ENCODE results near the gene PSMD14.
"Not testable (repeated sequence)": the region's sequence is repeated elsewhere in the genome, so short reads cannot be mapped to it uniquely, and the experiment has no call there.

Gene PSMD14

GRCh38 chr2:161315380-161315779 lies 7.2 kb downstream of the PSMD14 start:
- no peak for DNase-seq
- no peaks in the 10 kb centered on the region for H3K9me3 Mint-ChIP-seq
- H3K36me3 Mint-ChIP-seq (ENCODE audit: low read depth), result peaks cover 41% of the 10 kb centered on the region
- H3K4me3 Mint-ChIP-seq, result no peak overlapping the region
- ATAC-seq, result no peak
- no peaks in the 10 kb centered on the region for H3K27me3 Mint-ChIP-seq
- H3K27ac Mint-ChIP-seq, result no peak overlapping the region
- H3K4me1 Mint-ChIP-seq, result peaks cover 36% of the 10 kb centered on the region

DNA sequence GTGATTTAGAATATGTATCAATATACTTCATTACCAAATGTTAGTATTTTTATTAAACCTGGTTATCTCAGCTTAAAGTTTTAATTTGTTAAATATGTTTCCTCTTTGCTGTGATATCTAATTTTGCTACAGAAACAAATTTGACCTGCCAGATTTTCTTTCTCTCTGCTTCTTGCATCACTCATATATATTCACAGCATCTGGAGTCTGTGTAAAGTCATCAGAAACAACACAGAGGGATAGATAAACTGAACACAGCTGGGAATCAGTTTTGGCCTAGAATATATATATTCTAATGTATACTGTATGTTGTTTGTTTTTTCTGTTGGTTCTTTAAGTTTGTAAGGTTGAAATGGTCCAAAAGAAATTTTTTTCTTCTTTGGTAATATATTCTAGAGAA lies 8.5 kb downstream of the PSMD14 start:
- no peak overlapping the region for H3K27ac Mint-ChIP-seq
- DNase-seq (no peak), ATAC-seq (no peak)
- peaks cover 42% of the 10 kb centered on the region for H3K36me3 Mint-ChIP-seq (ENCODE audit: low read depth)
- H3K4me1 Mint-ChIP-seq, result peaks cover 30% of the 10 kb centered on the region
- H3K4me3 Mint-ChIP-seq, result no peak overlapping the region
- no peaks in the 10 kb centered on the region for H3K9me3 Mint-ChIP-seq
- no peaks in the 10 kb centered on the region for H3K27me3 Mint-ChIP-seq

DNA sequence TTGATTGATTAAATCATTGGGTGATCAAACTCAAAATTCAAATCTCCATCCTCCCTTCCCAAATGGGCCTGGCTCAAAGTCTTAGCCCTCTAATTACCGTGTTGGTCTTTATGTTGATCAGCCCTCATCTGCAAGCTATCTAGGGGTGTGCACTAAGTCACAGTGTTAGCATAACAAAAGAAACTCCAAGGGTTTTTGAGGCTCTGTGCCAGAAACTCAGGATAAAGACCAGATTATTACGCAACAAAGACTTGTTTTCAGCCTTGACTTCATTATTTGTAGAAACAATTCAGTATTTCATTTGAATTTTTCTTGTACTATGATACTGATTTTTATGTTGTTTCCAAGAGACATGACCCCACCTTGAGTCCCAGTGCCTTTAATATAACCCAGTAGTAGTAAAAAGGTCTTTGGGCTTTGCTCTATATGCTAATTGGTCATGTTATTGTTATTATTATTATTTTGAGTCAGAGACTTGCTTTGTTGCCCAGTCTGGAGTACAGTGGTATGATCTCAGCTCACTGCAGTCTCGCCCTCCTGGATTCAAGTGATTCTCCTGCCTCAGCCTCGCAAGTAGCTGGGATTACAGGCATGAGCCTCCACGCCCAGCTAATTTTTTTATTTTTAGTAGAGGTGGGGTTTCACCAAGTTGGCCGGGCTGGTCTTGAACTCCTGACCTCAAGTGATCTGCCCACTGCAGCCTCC lies 13.9 kb downstream of the PSMD14 start:
- peaks cover 47% of the 10 kb centered on the region for H3K36me3 Mint-ChIP-seq (ENCODE audit: low read depth)
- DNase-seq (no peak), ATAC-seq (no peak)
- H3K4me3 Mint-ChIP-seq, result no peak overlapping the region
- no peak overlapping the region for H3K27ac Mint-ChIP-seq
- no peaks in the 10 kb centered on the region for H3K27me3 Mint-ChIP-seq
- peaks cover 11% of the 10 kb centered on the region for H3K4me1 Mint-ChIP-seq
- no peaks in the 10 kb centered on the region for H3K9me3 Mint-ChIP-seq

- Mint-ChIP-seq H3K27ac (no peak overlapping the region), H3K4me1 (peaks cover 5% of the 10 kb centered on the region), H3K27me3 (no peaks in the 10 kb centered on the region), H3K4me3 (no peak overlapping the region), H3K36me3 (ENCODE audit: low read depth) (peaks cover 46% of the 10 kb centered on the region), H3K9me3 (no peaks in the 10 kb centered on the region)
- no peak for DNase-seq
- no peak for ATAC-seq
These were observed 16.7 kb downstream of the PSMD14 start for GRCh38 chr2:161324876-161325275.

- no peak overlapping the region for H3K27ac Mint-ChIP-seq
- no peaks in the 10 kb centered on the region for H3K9me3 Mint-ChIP-seq
- peaks cover 38% of the 10 kb centered on the region for H3K36me3 Mint-ChIP-seq (ENCODE audit: low read depth)
- H3K4me3 Mint-ChIP-seq, result no peak overlapping the region
- ATAC-seq, result no peak
- H3K27me3 Mint-ChIP-seq, result no peaks in the 10 kb centered on the region
- peaks cover 5% of the 10 kb centered on the region for H3K4me1 Mint-ChIP-seq
- no peak for DNase-seq
These were observed 19.4 kb downstream of the PSMD14 start for GRCh38 chr2:161327582-161327981.

DNA sequence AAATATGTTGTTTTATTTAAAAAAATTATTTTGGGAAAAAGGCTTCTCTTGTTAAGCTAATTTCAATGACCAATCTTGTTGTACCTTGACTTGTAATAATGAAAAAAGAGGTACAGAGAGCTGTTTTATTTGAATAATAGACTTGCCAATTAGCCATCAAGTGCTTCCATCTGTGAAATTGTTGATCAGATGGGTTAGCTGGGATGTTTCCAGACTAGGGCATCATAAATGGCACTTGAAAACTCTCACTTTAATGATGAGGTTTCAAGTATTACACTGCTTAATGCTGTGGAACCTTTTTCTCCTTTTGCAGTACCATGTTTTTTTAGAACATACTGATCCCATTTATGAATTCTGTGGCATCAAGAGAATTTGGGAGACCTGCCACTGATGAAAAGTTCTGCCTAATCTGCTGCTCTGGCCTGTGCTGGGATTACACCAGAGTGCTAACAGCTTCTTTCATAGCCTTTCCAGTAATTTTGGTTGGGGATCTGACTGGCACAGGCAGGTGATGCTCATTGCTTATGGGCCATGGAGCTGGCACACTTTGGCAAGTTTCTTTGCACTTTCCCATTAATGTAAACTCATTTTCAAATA lies 24.2 kb downstream of the PSMD14 start:
- no peak overlapping the region for H3K4me3 Mint-ChIP-seq
- H3K4me1 Mint-ChIP-seq, result no peaks in the 10 kb centered on the region
- H3K36me3 Mint-ChIP-seq (ENCODE audit: low read depth), result peaks cover 22% of the 10 kb centered on the region
- ATAC-seq (no peak), DNase-seq (no peak)
- no peak overlapping the region for H3K27ac Mint-ChIP-seq
- H3K27me3 Mint-ChIP-seq, result no peaks in the 10 kb centered on the region
- H3K9me3 Mint-ChIP-seq, result no peaks in the 10 kb centered on the region

DNA sequence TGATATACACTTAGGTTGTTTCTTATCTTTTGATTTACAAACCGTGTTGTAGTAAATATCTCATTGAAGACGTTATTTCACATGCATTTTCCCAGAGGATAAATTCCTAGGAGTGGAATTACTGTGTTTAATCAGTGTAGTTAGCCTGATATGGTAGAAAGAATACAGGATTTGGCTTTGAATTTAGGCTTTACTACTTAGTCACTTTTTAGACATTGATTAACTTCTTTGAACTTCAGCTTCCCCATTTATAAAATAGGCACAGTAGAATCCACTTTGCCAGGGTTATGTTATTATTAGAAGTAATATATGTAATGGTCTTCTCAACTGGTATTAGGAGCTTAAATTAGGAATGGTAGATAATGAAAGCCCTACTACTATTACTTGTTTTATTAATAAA lies 27.4 kb downstream of the PSMD14 start:
- H3K9me3 Mint-ChIP-seq, result no peaks in the 10 kb centered on the region
- peaks cover 33% of the 10 kb centered on the region for H3K36me3 Mint-ChIP-seq (ENCODE audit: low read depth)
- H3K4me1 Mint-ChIP-seq, result peaks cover 2% of the 10 kb centered on the region
- ATAC-seq (no peak), DNase-seq (no peak)
- H3K27ac Mint-ChIP-seq, result no peak overlapping the region
- no peak overlapping the region for H3K4me3 Mint-ChIP-seq
- H3K27me3 Mint-ChIP-seq, result no peaks in the 10 kb centered on the region

DNA sequence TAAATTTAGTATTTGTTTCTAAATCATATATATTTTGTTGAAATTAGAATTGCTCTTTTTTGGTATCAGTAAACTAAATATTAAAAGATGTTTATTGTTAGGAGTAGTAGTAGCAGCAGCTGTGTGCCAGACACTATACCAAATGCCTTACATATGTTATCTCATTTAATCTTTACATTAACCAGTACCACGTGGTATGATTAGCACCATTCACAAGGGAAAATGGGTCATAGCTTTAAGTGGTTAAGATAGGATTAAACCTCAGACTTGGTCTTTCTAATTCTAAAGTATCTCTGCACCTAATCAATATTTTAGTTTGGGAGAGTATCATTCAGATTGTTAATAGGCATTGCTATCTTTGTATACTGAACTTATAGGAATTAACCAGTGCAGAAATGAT lies 29.0 kb downstream of the PSMD14 start:
- Mint-ChIP-seq H3K27ac (no peak overlapping the region), H3K36me3 (ENCODE audit: low read depth) (peaks cover 34% of the 10 kb centered on the region), H3K4me1 (peaks cover 2% of the 10 kb centered on the region), H3K4me3 (no peak overlapping the region), H3K9me3 (peaks cover 3% of the 10 kb centered on the region), H3K27me3 (no peaks in the 10 kb centered on the region)
- no peak for ATAC-seq
- no peak for DNase-seq

DNA sequence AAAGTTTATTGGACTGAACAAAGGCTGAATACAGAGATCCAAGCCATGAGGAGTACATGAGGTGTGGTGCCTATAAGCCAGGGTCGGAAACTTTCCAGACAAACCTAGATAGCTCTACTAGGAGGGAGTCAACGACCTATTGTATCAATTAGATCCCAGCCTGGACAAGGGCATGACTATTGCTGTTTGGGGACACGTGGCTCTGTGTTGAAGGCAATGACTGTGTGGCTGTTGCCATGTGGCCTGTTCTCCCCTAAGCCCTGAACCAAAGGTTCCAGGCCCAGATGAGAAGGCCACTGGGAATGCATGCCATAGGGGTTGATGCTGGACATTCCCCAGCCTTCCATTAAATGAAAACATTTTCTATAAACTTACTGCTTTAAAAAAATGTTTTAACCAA lies 31.3 kb downstream of the PSMD14 start:
- not testable (repeated sequence) for H3K27ac Mint-ChIP-seq, H3K4me1 Mint-ChIP-seq, H3K4me3 Mint-ChIP-seq, ATAC-seq, DNase-seq, H3K27me3 Mint-ChIP-seq
- H3K36me3 Mint-ChIP-seq (ENCODE audit: low read depth), result peaks cover 42% of the 10 kb centered on the region
- peaks cover 10% of the 10 kb centered on the region for H3K9me3 Mint-ChIP-seq

DNA sequence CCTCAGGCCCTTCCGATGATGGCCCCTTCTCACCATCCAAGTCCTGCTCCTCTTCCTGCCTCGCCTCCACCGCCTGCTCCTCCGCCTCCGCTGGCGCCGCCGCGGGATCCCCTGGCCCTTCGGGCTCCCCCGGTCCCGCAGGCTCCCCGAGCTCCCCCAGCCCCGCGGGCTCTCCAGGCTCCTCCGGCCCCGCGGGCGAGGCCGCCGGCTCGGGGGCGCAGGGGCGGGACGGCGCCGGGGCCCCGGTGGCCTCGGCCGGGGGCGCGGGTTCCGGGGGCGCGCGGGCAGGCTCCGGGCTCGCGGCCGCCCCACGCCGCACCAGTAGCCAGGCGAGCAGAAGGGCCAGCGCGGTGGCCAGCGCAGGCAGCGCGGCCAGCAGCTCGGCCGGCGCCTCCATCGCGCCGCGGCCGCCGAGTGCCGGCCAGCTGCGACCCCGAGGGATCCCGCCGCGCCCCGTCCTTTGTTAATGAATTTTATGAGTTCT lies 32.7 kb downstream of the PSMD14 start:
- H3K4me1 Mint-ChIP-seq, H3K27me3 Mint-ChIP-seq, ATAC-seq, H3K27ac Mint-ChIP-seq, H3K4me3 Mint-ChIP-seq, DNase-seq: not testable (repeated sequence)
- H3K9me3 Mint-ChIP-seq, result peaks cover 10% of the 10 kb centered on the region
- H3K36me3 Mint-ChIP-seq (ENCODE audit: low read depth), result peaks cover 43% of the 10 kb centered on the region

- DNase-seq (no peak), ATAC-seq (no peak)
- H3K4me1 Mint-ChIP-seq, result peaks cover 12% of the 10 kb centered on the region
- H3K27me3 Mint-ChIP-seq, result no peaks in the 10 kb centered on the region
- no peak overlapping the region for H3K27ac Mint-ChIP-seq
- H3K9me3 Mint-ChIP-seq, result peaks cover 10% of the 10 kb centered on the region
- H3K4me3 Mint-ChIP-seq, result no peak overlapping the region
- H3K36me3 Mint-ChIP-seq (ENCODE audit: low read depth), result peaks cover 49% of the 10 kb centered on the region
These were observed 35.0 kb downstream of the PSMD14 start for GRCh38 chr2:161343235-161343634.

- H3K4me3 Mint-ChIP-seq, result no peak overlapping the region
- peaks cover 10% of the 10 kb centered on the region for H3K4me1 Mint-ChIP-seq
- H3K36me3 Mint-ChIP-seq (ENCODE audit: low read depth), result peaks cover 50% of the 10 kb centered on the region
- H3K27me3 Mint-ChIP-seq, result no peaks in the 10 kb centered on the region
- ATAC-seq, result no peak
- H3K27ac Mint-ChIP-seq, result no peak overlapping the region
- H3K9me3 Mint-ChIP-seq, result peaks cover 10% of the 10 kb centered on the region
- DNase-seq, result no peak
These were observed 36.5 kb downstream of the PSMD14 start for GRCh38 chr2:161344692-161345091.

- ATAC-seq, result no peak
- Mint-ChIP-seq H3K36me3 (ENCODE audit: low read depth) (peaks cover 21% of the 10 kb centered on the region), H3K4me1 (peaks cover 9% of the 10 kb centered on the region)
These were observed 43.5 kb downstream of the PSMD14 start for GRCh38 chr2:161351678-161352077.

DNA sequence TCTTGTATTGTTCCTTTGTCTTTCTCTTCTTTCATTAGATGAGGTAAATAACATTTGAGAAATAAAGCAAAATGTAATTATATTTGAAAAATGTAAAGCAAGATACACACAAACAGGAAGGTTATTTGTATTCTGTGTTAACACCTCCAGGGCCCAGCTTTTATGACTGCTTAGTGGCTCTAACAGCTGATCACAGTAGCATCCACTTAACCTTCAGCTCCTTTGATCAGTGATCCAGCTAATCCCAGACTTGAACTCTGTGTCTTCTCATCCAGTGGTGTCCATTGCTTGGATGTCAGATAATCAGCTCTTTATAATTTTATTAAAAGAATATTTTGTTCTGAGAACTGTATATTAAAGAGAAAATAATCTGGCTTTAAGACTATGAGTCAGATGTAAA lies 44.5 kb downstream of the PSMD14 start:
- peaks cover 15% of the 10 kb centered on the region for H3K36me3 Mint-ChIP-seq (ENCODE audit: low read depth)
- no peaks in the 10 kb centered on the region for H3K9me3 Mint-ChIP-seq
- no peaks in the 10 kb centered on the region for H3K27me3 Mint-ChIP-seq
- no peak overlapping the region for H3K27ac Mint-ChIP-seq
- H3K4me1 Mint-ChIP-seq, result peaks cover 13% of the 10 kb centered on the region
- no peak for ATAC-seq
- DNase-seq, result no peak
- no peak overlapping the region for H3K4me3 Mint-ChIP-seq

More at GRCh38 chr2:161351678-161352077, 43.5 kb downstream of the PSMD14 start:
- H3K9me3 Mint-ChIP-seq, result no peaks in the 10 kb centered on the region
- no peak overlapping the region for H3K4me3 Mint-ChIP-seq
- no peaks in the 10 kb centered on the region for H3K27me3 Mint-ChIP-seq
- H3K27ac Mint-ChIP-seq, result no peak overlapping the region
- no peak for DNase-seq

DNA sequence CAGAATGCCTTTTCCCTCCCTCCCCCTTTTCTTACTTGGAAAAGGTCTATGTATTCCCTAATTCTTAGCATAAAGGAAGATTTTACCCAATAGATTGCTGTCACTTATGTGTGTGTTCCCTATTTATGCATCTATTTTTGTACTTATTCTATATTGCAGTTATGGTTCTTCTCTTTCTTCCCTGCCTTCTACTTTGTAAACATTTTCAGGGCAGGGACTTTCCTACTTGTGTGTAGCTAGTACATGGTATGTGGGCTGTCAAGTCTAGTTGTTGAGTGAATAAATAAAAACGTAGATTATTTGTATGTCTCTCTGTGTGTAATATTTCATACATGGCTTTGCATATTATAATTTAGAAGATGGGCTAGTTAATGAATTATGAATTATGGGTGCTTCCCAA lies 45.3 kb downstream of the PSMD14 start:
- H3K27ac Mint-ChIP-seq, result no peak overlapping the region
- H3K4me1 Mint-ChIP-seq, result peaks cover 14% of the 10 kb centered on the region
- DNase-seq (no peak), ATAC-seq (no peak)
- no peak overlapping the region for H3K4me3 Mint-ChIP-seq
- H3K9me3 Mint-ChIP-seq, result no peaks in the 10 kb centered on the region
- peaks cover 18% of the 10 kb centered on the region for H3K36me3 Mint-ChIP-seq (ENCODE audit: low read depth)
- H3K27me3 Mint-ChIP-seq, result no peaks in the 10 kb centered on the region

All from activated naive CD8-positive, alpha-beta T cell treated with anti-CD3 and anti-CD28 coated beads, Interleukin-2, amount 50 U/mL, for 24 hours (primary cell).